HFFc6 (cell line): ENCODE data around the gene SPATA32. TPM values are rescaled to one million over a fixed set of nuclear protein-coding genes. Genes with fewer than 3 reads are reported as not detected.

ENCODE experiments used
- DNase-seq: peaks from one replicate; pipeline ENCODE4 v3.0.0-alpha.2; 2018
- H3K27ac Mint-ChIP-seq: 2 replicates; pipeline ENCODE4 v1.8.0; 2020; ENCODE audit warnings: mild to moderate bottlenecking, mixed read lengths
- H3K27me3 Mint-ChIP-seq: 2 replicates; pipeline ENCODE4 v1.8.0; 2021; ENCODE audit warnings: mild to moderate bottlenecking, moderate library complexity, mixed read lengths; ENCODE audit not compliant: insufficient read depth
- H3K36me3 Mint-ChIP-seq: 2 replicates; pipeline ENCODE4 v1.8.0; 2021; ENCODE audit warnings: low read depth, mixed read lengths
- H3K4me1 Mint-ChIP-seq: 2 replicates; pipeline ENCODE4 v1.8.0; 2020; ENCODE audit warnings: low read depth, mixed read lengths
- H3K4me3 Mint-ChIP-seq: 2 replicates; pipeline ENCODE4 v1.8.0; 2020; ENCODE audit warnings: mild to moderate bottlenecking, moderate library complexity, mixed read lengths
- H3K9me3 Mint-ChIP-seq: 2 replicates; pipeline ENCODE4 v1.8.0; 2020; ENCODE audit warnings: mild to moderate bottlenecking, mixed read lengths
- CTCF ChIP-seq: fragments of 200-600 bp; sonication (generic); IDR thresholded peaks from 2 replicates; pipeline ENCODE4 v1.5.0; 2021; ENCODE audit warnings: antibody characterized with exemption, mild to moderate bottlenecking
- total RNA-seq, 6 experiments: library from RNA; stranded (reverse); fragmentation: NEBNext Ultra II Directional; extraction: Animal tissue kit (Norgen Biotek cat#: 25700); gene quantifications; 2 replicates in 1 of 6; 3 replicates in 5 of 6; pipeline ENCODE4 v1.2.3, GENCODE V29; 2021

SPATA32 gene
- total RNA-seq, 6 experiments from 2014 or later: 0.11 TPM; not detected in 5

- peaks cover 32% of the 10 kb centered on the region for H3K4me1 Mint-ChIP-seq
- H3K27me3 Mint-ChIP-seq: peaks cover 4% of the 10 kb centered on the region
- no peak overlapping the region for H3K4me3 Mint-ChIP-seq
- TF ChIP-seq CTCF: no peak
- no peak for DNase-seq
- H3K9me3 Mint-ChIP-seq: no peaks in the 10 kb centered on the region
- H3K36me3 Mint-ChIP-seq: peaks cover 17% of the 10 kb centered on the region
- no peak overlapping the region for H3K27ac Mint-ChIP-seq
These were observed 1.6 kb upstream of the SPATA32 start for GRCh38 chr17:45263477-45263860.

- DNase-seq: no peak
- Mint-ChIP-seq H3K27ac (no peak overlapping the region), H3K27me3 (peaks cover 8% of the 10 kb centered on the region), H3K36me3 (peaks cover 13% of the 10 kb centered on the region), H3K9me3 (no peaks in the 10 kb centered on the region), H3K4me3 (no peak overlapping the region), H3K4me1 (peaks cover 31% of the 10 kb centered on the region)
- no peak for TF ChIP-seq CTCF
These were observed 902 bp upstream of the SPATA32 start for GRCh38 chr17:45262516-45263476.

- H3K27me3 Mint-ChIP-seq: peaks cover 15% of the 10 kb centered on the region
- H3K4me1 Mint-ChIP-seq: peaks cover 7% of the 10 kb centered on the region; the same call in 1 of the 2 replicates
- DNase-seq: no peak
- H3K27ac Mint-ChIP-seq: no peak overlapping the region
- no peaks in the 10 kb centered on the region for H3K9me3 Mint-ChIP-seq
- H3K36me3 Mint-ChIP-seq: peaks cover 8% of the 10 kb centered on the region; the same call in 1 of the 2 replicates
- TF ChIP-seq CTCF: no peak
- H3K4me3 Mint-ChIP-seq: no peak overlapping the region
These were observed 1.6 kb downstream of the SPATA32 start for GRCh38 chr17:45260204-45260783.

DNA sequence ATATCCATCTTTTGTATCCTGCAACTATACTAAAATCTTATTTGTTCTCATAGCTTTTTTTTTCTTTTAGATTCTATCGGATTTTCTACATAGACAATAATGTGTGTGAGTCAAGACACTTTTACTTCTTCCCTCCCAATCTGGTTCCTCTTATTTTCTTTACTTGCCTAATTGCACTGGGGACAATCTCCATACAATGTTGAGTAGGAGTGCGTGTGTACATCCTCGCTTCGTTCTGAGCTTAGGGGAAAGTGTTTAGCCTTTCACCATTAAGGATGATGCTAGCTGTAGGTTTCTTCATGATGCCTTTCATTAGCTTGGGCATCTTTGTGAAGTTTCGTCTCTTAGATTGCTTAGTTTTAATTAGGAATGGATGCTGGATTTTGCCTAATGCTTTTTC is 2.9 kb downstream of the SPATA32 start:
- DNase-seq: no peak
- Mint-ChIP-seq H3K27ac (no peak overlapping the region), H3K4me1 (peaks cover 7% of the 10 kb centered on the region; the same call in 1 of the 2 replicates), H3K9me3 (no peaks in the 10 kb centered on the region), H3K27me3 (peaks cover 19% of the 10 kb centered on the region), H3K36me3 (0 out of 2 replicates have a peak, but pooled peaks cover 4% of the 10 kb centered on the region), H3K4me3 (no peak overlapping the region)
- no peak for TF ChIP-seq CTCF

- no peaks in the 10 kb centered on the region for H3K9me3 Mint-ChIP-seq
- peaks cover 18% of the 10 kb centered on the region for H3K27me3 Mint-ChIP-seq
- H3K36me3 Mint-ChIP-seq: 0 out of 2 replicates have a peak, but pooled peaks cover 4% of the 10 kb centered on the region
- no peak overlapping the region for H3K27ac Mint-ChIP-seq
- TF ChIP-seq CTCF: no peak
- no peaks in the 10 kb centered on the region for H3K4me1 Mint-ChIP-seq
- H3K4me3 Mint-ChIP-seq: no peak overlapping the region
- DNase-seq: no peak
These were observed 4.8 kb downstream of the SPATA32 start for GRCh38 chr17:45257115-45257514.
